H1 (cell line): ENCODE results near the gene ACAP2. TPM values are rescaled to one million over a fixed set of nuclear protein-coding genes. Genes with fewer than 3 reads are reported as not detected.

Experiments used
- CTCF ChIA-PET: fragments of 300-600 bp; sonication (Branson Sonifier 250); formaldehyde crosslinking; loops from one replicate; lab custom pipeline; 2021; ENCODE audit not compliant: partially characterized antibody; lab: Charles Lee
- POLR2A ChIA-PET: fragments of 300-600 bp; sonication (Branson Sonifier 250); formaldehyde crosslinking; loops from one replicate; lab custom pipeline; 2021; ENCODE audit warnings: inconsistent platforms; ENCODE audit not compliant: partially characterized antibody; lab: Charles Lee
- DNase-seq, 2 experiments: peaks; one replicate each; pipeline versions ENCODE4 v3.0.0 to v3.0.0-alpha.2; 2010 to 2022; ENCODE audit warnings: low spot score in 2 of 2, low read depth in 1 of 2, mixed read lengths in 1 of 2
- FAIRE-seq: peaks from 2 replicates; lab custom pipeline; 2011; peaks lifted over from hg19 to GRCh38; lab: Jason Lieb, UNC
- H2AFZ ChIP-seq: 2 replicates; pipeline ENCODE4 v1.8.1; 2012; ENCODE audit warnings: low read length, inconsistent platforms
- H2AK5ac ChIP-seq: 2 replicates; pipeline ENCODE4 v1.6.1; 2013; ENCODE audit warnings: low read depth, low read length
- H2BK120ac ChIP-seq: replicated peaks from 2 replicates; pipeline ENCODE3; 2013; ENCODE audit warnings: low read depth, low read length, inconsistent platforms
- H2BK12ac ChIP-seq: 2 replicates; pipeline ENCODE4 v1.6.1; 2013; ENCODE audit warnings: low read depth, low read length
- H2BK15ac ChIP-seq: 2 replicates; pipeline ENCODE4 v1.6.1; 2013; ENCODE audit warnings: low read length
- H2BK20ac ChIP-seq: 2 replicates; pipeline ENCODE4 v1.6.1; 2013; ENCODE audit warnings: low read length
- H2BK5ac ChIP-seq: 2 replicates; pipeline ENCODE4 v1.6.1; 2013; ENCODE audit warnings: low read depth, low read length
- H3K14ac ChIP-seq: 2 replicates; pipeline ENCODE4 v1.6.1; 2013; ENCODE audit warnings: inconsistent platforms; ENCODE audit not compliant: insufficient read length
- H3K18ac ChIP-seq: 2 replicates; pipeline ENCODE4 v1.6.1; 2013; ENCODE audit warnings: low read length; ENCODE audit errors: extremely low read depth
- H3K23ac ChIP-seq: 2 replicates; pipeline ENCODE4 v1.6.1; 2013; ENCODE audit warnings: inconsistent platforms; ENCODE audit not compliant: insufficient read length
- H3K23me2 ChIP-seq: 2 replicates; pipeline ENCODE4 v1.6.1; 2013; ENCODE audit warnings: low read depth, low read length
- H3K27ac ChIP-seq: 2 replicates; pipeline ENCODE4 v1.6.1; 2011; ENCODE audit warnings: low read depth, low read length, inconsistent platforms
- H3K27me3 ChIP-seq, 4 experiments: replicated peaks in 1 of 4; 1 replicate in 1 of 4; 2 replicates in 3 of 4; pipeline versions ENCODE4 v1.6.1 to v1.8.1; 2011 to 2013; ENCODE audit warnings: low read length in 3 of 4, mild to moderate bottlenecking in 3 of 4, inconsistent platforms in 2 of 4, mixed read lengths in 2 of 4, moderate library complexity in 1 of 4; ENCODE audit not compliant: control insufficient read depth in 3 of 4, insufficient read depth in 3 of 4; ENCODE audit errors: extremely low read depth in 1 of 4
- H3K36me3 ChIP-seq, 4 experiments: 2 replicates each; pipeline versions ENCODE4 v1.6.1 to v1.8.1; 2011 to 2013; ENCODE audit warnings: mild to moderate bottlenecking in 4 of 4, low read length in 3 of 4, moderate library complexity in 2 of 4, control low read depth in 1 of 4, inconsistent platforms in 1 of 4; ENCODE audit not compliant: insufficient read depth in 4 of 4, control insufficient read depth in 2 of 4
- H3K4ac ChIP-seq: replicated peaks from 2 replicates; pipeline ENCODE3; 2013; ENCODE audit warnings: low read length, low read depth, mixed read lengths, inconsistent platforms; ENCODE audit not compliant: insufficient read length
- H3K4me1 ChIP-seq, 4 experiments: replicated peaks in 1 of 4; 1 replicate in 1 of 4; 2 replicates in 3 of 4; pipeline versions ENCODE4 v1.6.1 to v1.8.1; 2011 to 2013; ENCODE audit warnings: low read length in 3 of 4, inconsistent platforms in 2 of 4, mixed read lengths in 1 of 4; ENCODE audit not compliant: insufficient read depth in 4 of 4, control insufficient read depth in 3 of 4
- H3K4me2 ChIP-seq, 2 experiments: 2 replicates each; pipeline versions ENCODE4 v1.6.1 to v1.8.1; 2011 to 2013; ENCODE audit warnings: low read depth in 2 of 2, low read length in 2 of 2, control low read depth in 1 of 2, inconsistent platforms in 1 of 2, mild to moderate bottlenecking in 1 of 2; ENCODE audit not compliant: insufficient read depth in 1 of 2
- H3K4me3 ChIP-seq, 4 experiments: fragments of 200-600, 300-600 bp in 1 of 4; sonication (generic), shearing (Covaris generic), sonication (Bioruptor Twin) in 1 of 4; 2 replicates each; pipeline versions ENCODE4 v1.5.1 to v1.8.1; 2011 to 2016; ENCODE audit warnings: low read length in 4 of 4, low read depth in 3 of 4, control low read depth in 2 of 4, inconsistent platforms in 2 of 4, mild to moderate bottlenecking in 2 of 4, mixed read lengths in 1 of 4, moderate library complexity in 1 of 4; ENCODE audit not compliant: insufficient read depth in 2 of 4; ENCODE audit errors: extremely low read depth in 1 of 4
- H3K56ac ChIP-seq: replicated peaks from 2 replicates; pipeline ENCODE3; 2013; ENCODE audit warnings: low read depth, mild to moderate bottlenecking, mixed read lengths, low read length, inconsistent platforms; ENCODE audit not compliant: insufficient read length
- H3K79me1 ChIP-seq: 2 replicates; pipeline ENCODE4 v1.6.1; 2013; ENCODE audit warnings: low read depth, low read length, control low read depth
- H3K79me2 ChIP-seq, 2 experiments: 2 replicates each; pipeline versions ENCODE4 v1.6.1 to v1.8.1; 2012 to 2013; ENCODE audit warnings: low read length in 2 of 2, mild to moderate bottlenecking in 2 of 2, inconsistent platforms in 1 of 2; ENCODE audit not compliant: insufficient read depth in 2 of 2, control insufficient read depth in 1 of 2
- H3K9ac ChIP-seq, 4 experiments: replicated peaks in 1 of 4; 1 replicate in 1 of 4; 2 replicates in 3 of 4; pipeline versions ENCODE4 v1.6.1 to v1.8.1; 2011 to 2013; ENCODE audit warnings: low read depth in 3 of 4, low read length in 3 of 4, control low read depth in 2 of 4, mild to moderate bottlenecking in 2 of 4, moderate library complexity in 2 of 4, inconsistent platforms in 1 of 4; ENCODE audit errors: extremely low read depth in 1 of 4
- H3K9me3 ChIP-seq, 2 experiments: 2 replicates each; pipeline versions ENCODE4 v1.6.1 to v1.8.1; 2012 to 2013; ENCODE audit warnings: mild to moderate bottlenecking in 2 of 2, moderate library complexity in 2 of 2, control low read depth in 1 of 2, inconsistent platforms in 1 of 2, low read depth in 1 of 2, low read length in 1 of 2, mixed read lengths in 1 of 2; ENCODE audit not compliant: insufficient read depth in 2 of 2
- H4K20me1 ChIP-seq, 2 experiments: replicated peaks in 1 of 2; 2 replicates each; pipeline versions ENCODE3 to v1.8.1; 2011 to 2013; ENCODE audit warnings: inconsistent platforms in 2 of 2, low read length in 2 of 2, mild to moderate bottlenecking in 1 of 2; ENCODE audit not compliant: insufficient read depth in 2 of 2, control insufficient read depth in 1 of 2
- H4K5ac ChIP-seq: 2 replicates; pipeline ENCODE4 v1.6.1; 2013; ENCODE audit warnings: low read length, low read depth, mixed read lengths, inconsistent platforms; ENCODE audit not compliant: insufficient read length
- H4K8ac ChIP-seq: 2 replicates; pipeline ENCODE4 v1.8.0; 2013; ENCODE audit warnings: mild to moderate bottlenecking, moderate library complexity, low read length, inconsistent platforms; ENCODE audit not compliant: insufficient read depth; ENCODE audit errors: extremely low read depth
- H4K91ac ChIP-seq: replicated peaks from 2 replicates; pipeline ENCODE3; 2013; ENCODE audit warnings: low read length, mixed read lengths, inconsistent platforms; ENCODE audit not compliant: insufficient read length
- CBX8 ChIP-seq: fragments of 300-800, 300-1000 bp; sonication (generic); IDR thresholded peaks from 2 replicates; pipeline ENCODE4 v1.7.1; 2016; ENCODE audit warnings: low read depth, low read length, borderline replicate concordance
- SAP30 ChIP-seq: fragments of 300-600 bp; sonication (generic); IDR thresholded peaks from 2 replicates; pipeline ENCODE4 v1.7.1; 2012; ENCODE audit warnings: low read length, moderate library complexity, mild to moderate bottlenecking, inconsistent platforms; ENCODE audit not compliant: insufficient read depth, insufficient replicate concordance
- WGBS, 2 experiments: shearing (Covaris generic) in 1 of 2; methylation state at CpG; one replicate each; pipeline versions ENCODE4 v1.1.6 to v1.1.7; 2013 to 2015; ENCODE audit warnings: low lambda C conversion rate in 2 of 2, mixed read lengths in 2 of 2, inconsistent platforms in 1 of 2, low coverage in 1 of 2, missing lambda C conversion rate in 1 of 2; ENCODE audit not compliant: insufficient replicate concordance in 2 of 2, insufficient coverage in 1 of 2, insufficient read length in 1 of 2; ENCODE audit errors: extremely low coverage in 1 of 2, missing lambda C conversion rate in 1 of 2; 5-methylcytosine and 5-hydroxymethylcytosine counted together
- polyA plus RNA-seq, 7 experiments: library from polyadenylated mRNA; depleted of rRNA in 3 of 7; stranded (reverse) in 5 of 7; unstranded in 2 of 7; fragments of >200 nt in 5 of 7; fragments of 200-250 nt in 2 of 7; gene quantifications; 1 replicate in 5 of 7; 2 replicates in 1 of 7; 4 replicates in 1 of 7; pipeline versions ENCODE4 v1.2.1 to v1.2.3, GENCODE V29; 2011 to 2013; ENCODE audit warnings: missing spikeins in 2 of 7, mixed read lengths in 2 of 7
- total RNA-seq: library from RNA; stranded (reverse); fragmentation: NEBNext Ultra II Directional; extraction: Animal tissue kit (Norgen Biotek cat#: 25700); gene quantifications from 2 replicates; pipeline ENCODE4 v1.2.1, GENCODE V29; 2021
- TF ChIP-seq, protein P1 (sequence below): IDR thresholded peaks from 2 replicates; pipeline ENCODE4 v1.6.1; 2012; ENCODE audit warnings: inconsistent platforms
- TF ChIP-seq, protein P2 (sequence below): IDR thresholded peaks from 2 replicates; pipeline ENCODE4 v1.6.1; 2012; ENCODE audit warnings: inconsistent platforms

The ACAP2 gene
- total and polyA plus RNA-seq, 2 of the 8 experiments (the other 6 are each of a cell fraction or from before 2014, with no cell fraction given), result 7.7 to 37.3 TPM

DNA sequence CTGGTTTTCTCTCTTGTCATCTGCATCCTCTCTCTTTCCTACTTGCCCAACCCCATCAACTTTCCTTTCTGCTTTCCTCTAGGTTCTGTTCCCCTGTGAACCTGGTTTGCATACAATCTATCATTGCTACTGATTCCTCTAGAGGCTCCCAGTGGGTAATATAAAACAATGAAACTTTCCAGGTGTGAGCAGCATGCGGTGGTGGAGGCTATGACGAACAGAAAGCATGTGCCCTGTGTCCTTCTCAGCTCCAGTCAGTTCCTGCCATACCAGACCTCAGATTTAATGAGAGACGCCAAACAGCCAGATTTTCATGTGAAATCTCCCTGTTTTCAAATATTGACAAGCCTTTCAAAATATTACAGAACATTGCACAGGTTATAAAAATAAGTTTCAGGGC is 3.5 kb upstream of the ACAP2 start:
- no peak overlapping the region for H3K9ac ChIP-seq

More for the DNA sequence above, 3.5 kb upstream of the ACAP2 start:
- Histone ChIP-seq H2BK12ac (no peak overlapping the region), H3K9me3 (no peaks in the 10 kb centered on the region), H3K79me2 (peaks cover 0 to 6% of the 10 kb centered on the region in 2 experiments; a peak in 1 of 4 replicates), H4K91ac (no peak overlapping the region), H3K4me3 (no peak overlapping the region), H2AK5ac (no peak overlapping the region), H3K27me3 (no peaks in the 10 kb centered on the region), H4K20me1 (peaks cover 0 to 4% of the 10 kb centered on the region in 2 experiments), H3K4me1 (peaks cover 5 to 13% (median 9%) of the 10 kb centered on the region in 4 experiments; a peak in 5 of 7 replicates), H3K27ac (no peak overlapping the region), H3K14ac (no peak overlapping the region), H4K8ac (no peak overlapping the region), H2BK20ac (no peak overlapping the region), H3K36me3 (no peaks in the 10 kb centered on the region), H3K4ac (no peak overlapping the region), H3K79me1 (peaks cover 4% of the 10 kb centered on the region), H3K23me2 (peaks cover 8% of the 10 kb centered on the region), H4K5ac (no peak overlapping the region), H2BK5ac (no peak overlapping the region), H2BK120ac (no peak overlapping the region), H3K18ac (no peak overlapping the region), H2BK15ac (no peak overlapping the region), H2AFZ (peak overlapping the region; percentile 92), H3K4me2 (no peak overlapping the region), H3K23ac (no peak overlapping the region), H3K56ac (no peak overlapping the region)
- FAIRE-seq (no peak), DNase-seq (no peak)
- ChIA-PET POLR2A (interaction anchor here (1.3 kb wide), 1 partner anchor 29 kb away, joined by 3 read pairs; no protein-coding TSS in a partner anchor), CTCF (interaction anchor here (1.2 kb wide), 1 partner anchor 57 kb away, joined by 6 read pairs; no protein-coding TSS in a partner anchor)
- 82% methylated on average over 3 of the region's 3 CpGs; no CpG with 5 or more reads in 1 of the 2 experiments for WGBS, 2 experiments
- TF ChIP-seq, protein P1, sequence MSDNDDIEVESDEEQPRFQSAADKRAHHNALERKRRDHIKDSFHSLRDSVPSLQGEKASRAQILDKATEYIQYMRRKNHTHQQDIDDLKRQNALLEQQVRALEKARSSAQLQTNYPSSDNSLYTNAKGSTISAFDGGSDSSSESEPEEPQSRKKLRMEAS, result peak; percentile 61; the same call in 1 of the 2 replicates
- TF ChIP-seq, protein P2, sequence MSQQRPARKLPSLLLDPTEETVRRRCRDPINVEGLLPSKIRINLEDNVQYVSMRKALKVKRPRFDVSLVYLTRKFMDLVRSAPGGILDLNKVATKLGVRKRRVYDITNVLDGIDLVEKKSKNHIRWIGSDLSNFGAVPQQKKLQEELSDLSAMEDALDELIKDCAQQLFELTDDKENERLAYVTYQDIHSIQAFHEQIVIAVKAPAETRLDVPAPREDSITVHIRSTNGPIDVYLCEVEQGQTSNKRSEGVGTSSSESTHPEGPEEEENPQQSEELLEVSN, result 0 out of 2 replicates have a peak, but pooled peaks have one; percentile 43
- TF ChIP-seq SAP30, result no peak
- no peak for TF ChIP-seq CBX8
